ENCODE data around the gene OSCP1.

OSCP1 gene

DNA sequence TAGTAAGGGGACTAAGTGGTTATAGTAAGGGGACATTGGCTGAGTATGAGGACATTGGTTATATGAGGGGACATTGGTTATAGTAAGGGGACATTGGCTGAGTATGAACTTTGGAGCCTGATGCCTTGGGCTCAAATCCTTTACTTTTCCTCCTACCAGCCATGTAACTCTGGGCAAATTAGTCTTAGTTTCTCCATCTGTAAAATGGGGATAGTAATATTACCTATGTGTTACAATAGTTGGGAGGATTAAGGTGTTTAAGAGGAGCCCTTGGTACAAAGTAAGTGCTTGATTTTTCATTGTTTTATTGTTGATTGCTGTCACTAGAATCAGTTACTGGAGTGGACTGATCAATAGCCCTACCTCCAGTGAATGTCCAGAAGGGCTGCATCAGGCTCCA is 2.8 kb downstream of the OSCP1 start:
- no peak for DNase-seq

GRCh38 chr1:36446746-36447145 is 3.5 kb downstream of the OSCP1 start:
- no peak for DNase-seq

DNA sequence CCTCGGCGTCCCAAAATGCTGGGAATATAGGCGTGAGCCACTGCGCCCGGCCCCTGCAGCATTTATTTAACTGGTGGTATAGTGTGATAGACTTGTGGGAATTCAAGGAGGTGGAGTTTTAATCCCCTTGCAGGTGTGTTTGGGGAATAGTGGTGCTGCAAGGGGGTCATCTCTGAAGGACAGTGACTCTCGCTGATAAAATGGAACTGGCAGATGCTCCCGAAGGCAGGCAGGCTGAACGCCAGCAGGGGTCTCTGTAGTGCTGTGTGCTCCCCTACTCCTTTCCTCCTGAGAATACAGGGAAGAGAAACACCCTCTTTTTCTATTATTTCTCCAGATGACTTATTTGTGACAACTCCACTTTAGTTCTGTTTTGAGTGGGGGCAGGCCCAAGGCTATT is 4.0 kb downstream of the OSCP1 start:
- DNase-seq: peak in 2 of 58 donors; percentile 6 to 8

- no peak for DNase-seq
Measured at GRCh38 chr1:36443297-36443696, 7.0 kb downstream of the OSCP1 start.

- DNase-seq: no peak
Measured at GRCh38 chr1:36442337-36442736, 7.9 kb downstream of the OSCP1 start.

GRCh38 chr1:36440646-36441045 is 9.6 kb downstream of the OSCP1 start:
- no peak for DNase-seq

GRCh38 chr1:36440044-36440443 is 10.2 kb downstream of the OSCP1 start:
- no peak for DNase-seq

GRCh38 chr1:36438715-36439114 is 11.5 kb downstream of the OSCP1 start:
- no peak for DNase-seq

GRCh38 chr1:36436821-36437220 is 13.4 kb downstream of the OSCP1 start:
- DNase-seq: no peak

DNA sequence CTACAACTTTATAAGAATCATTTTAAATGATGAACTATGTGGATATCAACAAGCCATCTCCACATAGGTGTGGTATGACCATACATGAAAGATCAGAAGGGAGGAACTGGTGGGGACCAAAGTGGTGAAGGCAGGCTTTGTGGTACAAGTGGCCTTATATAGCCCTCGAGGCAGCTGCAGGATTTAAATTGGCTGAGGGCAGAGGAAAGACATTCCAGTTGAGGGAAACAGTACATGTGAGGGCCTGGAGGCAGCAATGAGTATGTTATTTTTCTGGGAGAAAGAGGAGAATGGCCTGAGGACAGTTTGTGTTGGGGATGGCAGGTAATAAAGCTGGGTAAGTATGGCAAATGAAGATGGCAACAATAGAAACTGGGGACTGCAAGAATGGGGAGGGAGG is 17.1 kb downstream of the OSCP1 start:
- DNase-seq: no peak

DNA sequence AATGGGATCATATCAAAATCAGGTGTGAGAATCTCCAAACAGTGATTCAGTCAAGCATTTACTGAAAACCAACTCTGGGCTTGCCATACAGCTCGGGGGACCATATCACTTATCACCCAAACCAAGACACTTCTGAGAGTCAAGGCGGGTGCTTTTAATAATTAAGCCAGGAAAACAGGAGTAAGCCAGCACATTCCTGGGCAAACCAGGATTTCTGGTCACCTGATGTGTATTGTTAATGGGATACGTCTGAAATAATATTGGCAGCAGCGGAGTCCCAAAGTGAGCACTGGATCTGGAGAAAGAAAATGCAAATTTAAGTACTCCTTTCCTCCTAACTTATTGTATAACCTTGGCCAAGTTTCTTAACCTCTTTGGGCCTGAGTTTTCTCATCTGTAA is 17.6 kb downstream of the OSCP1 start:
- no peak for DNase-seq

DNA sequence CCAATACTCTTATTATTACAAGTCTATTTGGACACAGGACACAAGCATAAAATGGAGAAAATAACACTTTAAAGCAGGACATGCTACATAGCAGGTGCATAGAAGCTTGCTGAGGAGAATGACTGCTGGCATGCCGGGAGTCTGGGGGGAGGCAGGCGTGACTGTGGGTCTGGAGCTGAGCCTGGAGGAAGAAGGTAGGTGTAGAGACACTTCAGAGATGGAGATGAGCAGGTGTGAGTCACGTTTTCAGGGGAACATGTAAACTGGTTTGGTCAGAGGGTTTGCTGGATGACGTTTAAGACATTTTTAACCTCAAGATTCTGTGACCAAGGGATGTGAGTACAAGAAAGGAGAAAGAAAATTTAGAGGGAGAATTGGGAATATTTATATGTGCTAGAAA is 24.5 kb downstream of the OSCP1 start:
- peak in 12 of 58 donors; percentile 1 to 28 (median 14) for DNase-seq

GRCh38 chr1:36421649-36422048 is 28.6 kb downstream of the OSCP1 start:
- DNase-seq: no peak

- DNase-seq: peak in 56 of 58 donors; percentile 16 to 93 (median 71)
Measured at GRCh38 chr1:36420836-36421317, 29.4 kb downstream of the OSCP1 start.

DNA sequence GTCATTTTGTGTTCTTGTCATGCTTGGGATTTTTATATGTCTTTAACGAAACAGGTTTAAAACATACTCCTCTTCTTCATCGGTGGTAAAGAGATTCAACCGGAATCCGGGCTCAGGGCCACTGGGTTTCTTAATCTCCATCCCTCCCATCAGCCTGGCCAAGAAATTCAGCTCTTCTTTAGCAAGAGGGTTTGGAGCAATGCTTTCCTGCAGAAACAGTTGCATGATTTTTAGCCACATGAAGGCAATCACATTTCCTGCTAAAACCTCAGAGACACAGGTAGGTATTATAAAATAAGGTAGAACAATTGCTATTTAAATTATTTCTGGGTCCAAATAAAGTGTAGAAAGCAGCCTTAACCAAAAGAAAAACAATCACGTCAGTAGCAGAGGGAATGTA is 29.8 kb downstream of the OSCP1 start:
- DNase-seq: no peak

- no peak for DNase-seq
Measured at GRCh38 chr1:36419569-36419968, 30.7 kb downstream of the OSCP1 start.

DNA sequence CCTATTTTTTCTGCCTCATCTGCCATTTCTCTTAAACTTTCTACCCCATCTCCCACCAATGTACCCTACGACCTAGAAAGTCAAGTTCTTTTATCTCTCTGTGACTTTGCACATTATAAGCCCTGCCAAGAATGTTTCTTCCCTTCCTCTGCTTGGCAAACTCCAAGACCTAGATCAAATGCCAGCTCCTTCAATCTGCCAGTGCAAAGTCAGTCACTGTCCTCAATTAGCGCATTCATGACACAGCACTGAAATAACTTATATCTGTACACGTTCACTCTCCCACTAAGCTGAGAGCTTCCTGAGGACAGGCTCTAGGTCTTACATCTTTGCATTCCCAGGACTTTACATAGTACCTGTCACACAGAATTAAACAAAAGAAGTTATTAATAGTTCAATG is 31.1 kb downstream of the OSCP1 start:
- DNase-seq: no peak

GRCh38 chr1:36417931-36418330 is 32.3 kb downstream of the OSCP1 start:
- no peak for DNase-seq

- DNase-seq: no peak
Measured at GRCh38 chr1:36415661-36416326, 34.5 kb downstream of the OSCP1 start.

GRCh38 chr1:36414384-36414783 is 35.9 kb downstream of the OSCP1 start:
- no peak for DNase-seq

GRCh38 chr1:36411674-36412648 is 38.3 kb downstream of the OSCP1 start:
- DNase-seq: peak in 12 of 58 donors; percentile 2 to 45 (median 13)

DNA sequence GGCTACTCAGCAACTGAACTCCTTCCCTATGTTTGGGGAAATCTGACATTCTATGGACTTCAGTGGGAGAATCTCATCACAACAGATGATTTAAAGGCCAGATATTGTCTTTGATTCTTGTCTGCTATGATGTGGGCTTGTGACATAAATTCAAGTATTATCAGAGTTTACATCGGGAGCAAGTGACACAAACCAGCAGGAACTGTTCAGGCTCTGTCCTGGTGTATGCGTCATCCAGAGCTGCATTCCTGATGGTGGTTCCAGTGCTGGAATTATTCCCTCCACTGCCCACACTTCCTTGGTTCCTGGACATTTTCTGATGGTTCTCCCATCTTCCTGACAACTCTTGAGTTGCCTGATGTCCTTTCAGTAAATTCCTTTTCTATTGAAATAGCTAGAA is 41.8 kb downstream of the OSCP1 start:
- peak in 1 of 58 donors; percentile 10 for DNase-seq

All from anterior cingulate cortex (tissue), 58 donors.